ENCODE measurements around the gene ATP8B3. TPM values are rescaled to one million over a fixed set of nuclear protein-coding genes. Genes with fewer than 3 reads are reported as not detected.

The ATP8B3 gene
- total RNA-seq, 4 donors from 2014 or later = 0.30 to 1.2 (median 0.66) TPM

DNA sequence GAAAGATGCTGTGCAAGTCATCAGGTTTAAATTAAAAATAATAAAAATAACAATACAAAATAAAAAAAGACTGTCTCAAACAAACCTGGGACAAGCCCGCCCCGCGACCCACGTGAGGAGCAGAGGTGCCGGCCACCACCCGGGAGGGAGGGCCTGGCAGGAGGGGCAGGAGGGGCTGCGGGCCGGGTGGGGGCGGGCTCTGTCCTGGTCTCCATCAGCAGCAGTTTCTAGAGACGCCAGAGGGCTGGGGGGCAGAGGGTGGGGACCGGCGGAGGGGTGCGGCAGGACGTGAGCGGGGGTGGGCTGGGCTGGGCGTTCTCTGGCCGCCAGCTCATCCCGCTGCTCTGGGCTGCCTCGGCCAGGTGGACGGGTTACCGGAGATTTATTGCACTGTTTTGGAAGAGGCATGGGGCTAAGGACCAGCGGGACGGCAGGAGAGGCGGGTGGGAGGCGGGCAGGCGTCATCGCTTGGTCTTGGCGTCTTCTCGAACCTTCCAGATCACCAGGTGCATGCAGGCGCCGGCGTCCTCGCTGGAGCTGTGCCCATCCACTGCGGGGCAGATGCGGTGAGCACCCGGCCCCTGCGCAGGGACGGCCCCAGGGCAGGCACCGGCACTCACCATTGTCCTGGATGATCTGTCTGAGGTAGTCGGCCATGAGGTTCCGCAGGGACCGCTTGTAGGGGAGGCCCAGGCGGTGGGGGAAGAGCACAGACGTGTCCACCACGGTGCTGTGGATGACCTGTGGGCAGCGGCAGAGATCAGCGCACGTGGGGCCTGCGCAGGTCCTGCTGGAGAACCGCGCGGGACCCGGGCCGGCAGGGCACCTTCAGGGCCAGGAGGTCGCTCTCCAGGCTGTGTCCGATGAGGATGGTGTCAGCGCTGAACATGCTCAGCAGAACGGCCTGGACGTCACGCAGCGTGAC, 3.8 kb upstream of the ATP8B3 start:
- no peak overlapping the region for H3K4me3 ChIP-seq (ENCODE audit: low read depth, poor library complexity, severe bottlenecking)
- no peak for TF ChIP-seq POLR2A (IDR thresholded peaks at IDR 0.05)
- TF ChIP-seq CTCF (IDR thresholded peaks at IDR 0.05) = no peak
- intact Hi-C loops (cut with DNase I; ENCODE audit: low total_unique reads) = loop anchor here (10.0 kb wide), 1 partner anchor 141 kb away; no protein-coding TSS in a partner anchor
- DNase-seq (ENCODE audit: low spot score in 2 of 2) = no peak
- WGBS, 2 donors = 89 to 90% methylated on average over 34 to 58 of the region's 61 CpGs

DNA sequence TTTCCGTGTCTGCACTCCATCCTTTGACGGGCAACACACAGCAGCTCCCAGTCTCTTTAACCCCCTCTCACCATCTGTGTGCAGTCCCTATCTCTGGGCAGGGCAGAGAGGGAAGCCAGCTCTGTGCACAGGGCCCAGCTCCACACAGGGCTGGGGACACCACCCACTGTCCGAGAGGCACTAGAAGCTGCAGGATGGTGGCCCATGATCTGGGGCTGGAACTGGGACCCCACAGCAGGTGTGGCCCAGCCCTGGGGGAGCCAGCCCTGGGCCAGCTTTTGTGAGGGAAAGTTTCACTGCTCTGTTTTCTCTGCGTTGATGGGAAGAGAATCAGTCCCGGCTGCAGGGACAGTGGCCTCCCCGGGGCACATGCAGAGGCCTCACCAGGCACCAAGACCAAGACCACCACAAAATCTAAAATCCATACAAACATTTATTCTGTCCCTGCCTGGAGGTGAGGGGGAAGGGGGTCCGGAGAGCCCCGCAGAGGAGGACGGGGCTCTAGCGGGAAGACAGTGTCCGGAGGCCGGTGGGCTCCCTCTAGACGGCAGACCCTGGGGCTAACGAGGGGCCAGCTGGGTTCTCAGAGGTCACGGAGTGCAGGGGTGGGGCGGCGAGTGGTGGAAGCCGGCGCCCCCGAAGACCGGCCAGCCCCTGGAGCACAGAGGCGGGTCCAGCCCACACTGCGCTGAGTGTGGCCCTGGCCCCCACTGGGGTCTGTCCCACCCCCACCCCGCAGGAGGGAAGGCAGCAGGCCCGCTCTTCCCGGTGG, 2.9 kb upstream of the ATP8B3 start:
- H3K4me3 ChIP-seq (ENCODE audit: low read depth, poor library complexity, severe bottlenecking) = no peak overlapping the region
- WGBS, 2 donors = 88 to 89% methylated on average over 25 to 26 of the region's 26 CpGs
- no peak for DNase-seq (ENCODE audit: low spot score in 2 of 2)
- intact Hi-C loops (cut with DNase I; ENCODE audit: low total_unique reads) = loop anchor here (10.0 kb wide), 1 partner anchor 140 kb away; no protein-coding TSS in a partner anchor
- TF ChIP-seq CTCF (IDR thresholded peaks at IDR 0.05) (no peak), POLR2A (IDR thresholded peaks at IDR 0.05) (no peak)

DNA sequence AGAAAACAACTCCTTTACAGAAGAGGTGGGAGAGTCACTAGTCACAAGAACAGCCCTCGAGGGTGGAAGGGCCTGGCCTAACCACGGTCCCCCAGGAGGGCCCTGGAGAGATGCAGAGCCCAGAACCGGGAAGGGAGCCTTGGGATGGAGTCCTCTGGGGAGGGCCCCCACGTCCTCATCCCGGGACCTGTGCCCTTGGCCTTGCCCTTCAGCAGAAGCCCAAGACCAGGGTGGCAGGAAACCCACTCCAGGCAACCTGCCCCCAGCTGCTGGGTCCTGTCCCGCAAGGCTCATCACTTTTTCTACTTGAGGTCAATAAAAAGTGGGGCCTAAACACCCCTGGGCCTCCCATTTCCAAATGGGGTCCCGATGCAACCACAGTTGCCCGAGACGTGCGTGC, 2.3 kb upstream of the ATP8B3 start:
- no peak for DNase-seq (ENCODE audit: low spot score in 2 of 2)
- intact Hi-C loops (cut with DNase I; ENCODE audit: low total_unique reads) = loop anchor here (10.0 kb wide), 1 partner anchor 140 kb away; no protein-coding TSS in a partner anchor
- 80 to 82% methylated on average over 9 to 10 of the region's 10 CpGs for WGBS, 2 donors
- no peak for TF ChIP-seq POLR2A (IDR thresholded peaks at IDR 0.05)
- TF ChIP-seq CTCF (IDR thresholded peaks at IDR 0.05) = no peak
- no peak overlapping the region for H3K4me3 ChIP-seq (ENCODE audit: low read depth, poor library complexity, severe bottlenecking)

DNA sequence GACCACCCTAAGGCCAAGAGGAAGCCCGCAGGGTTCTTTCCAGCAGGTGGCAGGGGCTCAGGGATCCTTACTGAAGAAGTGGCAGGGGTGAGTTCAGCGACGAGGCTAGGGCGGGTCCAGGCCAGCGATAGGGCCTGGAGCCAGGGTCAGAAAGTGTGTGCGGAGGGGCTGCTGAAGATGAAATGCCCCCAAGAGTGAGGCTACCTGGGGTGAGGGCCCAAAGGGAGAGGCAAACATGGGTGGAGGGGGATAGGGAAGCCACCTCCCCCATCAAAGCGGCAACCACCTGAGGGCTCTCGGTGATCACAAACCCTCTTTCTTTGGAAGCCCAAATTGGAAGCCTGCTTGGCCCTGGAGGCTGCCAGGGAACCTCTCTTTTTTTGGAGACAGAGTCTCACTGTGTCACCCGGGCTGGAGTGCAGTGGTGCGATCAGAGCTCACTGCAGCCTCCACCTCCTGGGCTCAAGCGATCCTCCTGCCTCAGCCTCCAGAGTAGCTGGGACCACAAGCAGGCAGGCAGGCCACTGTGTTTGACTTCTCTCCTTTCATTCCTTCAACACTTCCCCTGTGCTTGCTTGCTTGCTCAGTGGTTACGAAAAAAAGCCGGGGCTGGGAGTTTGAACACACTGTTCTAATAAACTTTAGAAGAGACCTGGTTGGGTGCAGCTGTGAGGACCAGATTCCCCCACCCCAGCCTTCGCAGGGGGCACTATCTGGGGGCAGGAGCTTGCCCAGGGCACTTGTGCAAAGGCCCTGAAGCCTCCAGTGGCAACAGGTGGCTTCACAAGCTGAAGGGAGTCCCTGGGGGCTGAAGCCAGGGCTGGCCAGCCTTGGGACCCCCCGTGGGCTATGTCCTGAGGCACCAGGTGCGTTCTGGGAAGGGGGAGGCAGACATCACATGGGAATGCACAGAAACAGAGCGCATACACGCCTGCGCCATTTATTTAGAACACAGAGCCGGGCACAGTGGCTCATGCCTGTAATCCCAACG, 1.4 kb upstream of the ATP8B3 start:
- no peak for TF ChIP-seq CTCF (IDR thresholded peaks at IDR 0.05)
- TF ChIP-seq POLR2A (IDR thresholded peaks at IDR 0.05) = no peak
- no peak for DNase-seq (ENCODE audit: low spot score in 2 of 2)
- intact Hi-C loops (cut with DNase I; ENCODE audit: low total_unique reads) = loop anchor here (10.0 kb wide), 1 partner anchor 139 kb away; no protein-coding TSS in a partner anchor
- 62 to 63% methylated on average over 21 of the region's 21 CpGs for WGBS, 2 donors
- peak overlapping the region; percentile 27 for H3K4me3 ChIP-seq (ENCODE audit: low read depth, poor library complexity, severe bottlenecking)
